GM13976 (cell line): Measurements from ENCODE around the gene HDAC7.

Source experiments
- DNase-seq: peaks from one replicate; pipeline ENCODE4 v3.0.0; 2012; ENCODE audit warnings: low spot score
- in situ Hi-C: fragments of 300-500 bp; cut with MboI; formaldehyde crosslinking; loops from one replicate; pipeline ENCODE4 v1.12.0; 2022; ENCODE audit warnings: low sequenced_read_pairs, mixed read lengths, inconsistent platforms; ENCODE audit not compliant: unreplicated experiment
- TF ChIP-seq, protein P1 (sequence below): IDR thresholded peaks from 2 replicates; pipeline ENCODE4 v1.5.1; 2012; ENCODE audit warnings: borderline replicate concordance, mild to moderate bottlenecking; ENCODE audit not compliant: insufficient read depth; ENCODE audit errors: extremely low read depth, missing control alignments, control extremely low read depth

Gene HDAC7

GRCh38 chr12:47777151-47777550 is 42.6 kb downstream of the HDAC7 start:
- DNase-seq = no peak
- in situ Hi-C loops = loop anchor here (10.0 kb wide), 1 partner anchor 62 kb away; no protein-coding TSS in a partner anchor
- TF ChIP-seq, protein P1, sequence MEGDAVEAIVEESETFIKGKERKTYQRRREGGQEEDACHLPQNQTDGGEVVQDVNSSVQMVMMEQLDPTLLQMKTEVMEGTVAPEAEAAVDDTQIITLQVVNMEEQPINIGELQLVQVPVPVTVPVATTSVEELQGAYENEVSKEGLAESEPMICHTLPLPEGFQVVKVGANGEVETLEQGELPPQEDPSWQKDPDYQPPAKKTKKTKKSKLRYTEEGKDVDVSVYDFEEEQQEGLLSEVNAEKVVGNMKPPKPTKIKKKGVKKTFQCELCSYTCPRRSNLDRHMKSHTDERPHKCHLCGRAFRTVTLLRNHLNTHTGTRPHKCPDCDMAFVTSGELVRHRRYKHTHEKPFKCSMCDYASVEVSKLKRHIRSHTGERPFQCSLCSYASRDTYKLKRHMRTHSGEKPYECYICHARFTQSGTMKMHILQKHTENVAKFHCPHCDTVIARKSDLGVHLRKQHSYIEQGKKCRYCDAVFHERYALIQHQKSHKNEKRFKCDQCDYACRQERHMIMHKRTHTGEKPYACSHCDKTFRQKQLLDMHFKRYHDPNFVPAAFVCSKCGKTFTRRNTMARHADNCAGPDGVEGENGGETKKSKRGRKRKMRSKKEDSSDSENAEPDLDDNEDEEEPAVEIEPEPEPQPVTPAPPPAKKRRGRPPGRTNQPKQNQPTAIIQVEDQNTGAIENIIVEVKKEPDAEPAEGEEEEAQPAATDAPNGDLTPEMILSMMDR = no peak

DNA sequence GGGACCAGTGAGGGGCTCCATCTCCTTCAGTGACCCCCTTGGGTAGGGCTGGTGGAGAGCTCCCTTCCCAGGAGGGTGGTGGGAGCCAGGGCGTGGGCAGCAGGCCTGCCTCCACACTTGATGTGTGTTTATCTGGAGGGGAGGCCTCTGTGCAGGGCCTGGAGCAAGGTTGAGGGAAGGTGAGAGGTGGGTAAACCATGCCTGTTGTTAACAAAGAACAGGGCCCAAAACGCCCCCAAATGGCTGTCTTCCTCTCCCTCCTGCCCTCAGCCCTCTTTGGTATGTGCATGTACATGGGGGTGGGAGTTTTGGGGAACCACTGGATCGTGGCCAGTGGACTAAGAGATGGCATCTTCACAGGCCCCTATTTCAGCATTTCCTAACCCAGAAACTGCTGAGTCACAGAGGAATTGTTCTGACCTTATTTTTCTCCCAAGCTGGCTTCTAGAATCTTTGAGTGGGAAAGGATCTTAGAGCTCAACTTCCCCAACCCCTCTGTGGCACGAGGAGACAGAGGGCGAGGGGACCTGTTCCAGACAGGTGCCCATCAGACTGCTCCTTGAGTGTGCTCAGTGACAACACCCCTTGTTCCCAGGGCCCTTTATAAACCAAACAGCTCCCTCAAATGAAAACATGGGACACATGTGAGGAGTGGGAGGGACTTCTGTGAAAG is 43.1 kb downstream of the HDAC7 start:
- no peak for DNase-seq
- TF ChIP-seq, protein P1 = no peak
- in situ Hi-C loops = loop anchor here (10.0 kb wide), 1 partner anchor 62 kb away; no protein-coding TSS in a partner anchor

- TF ChIP-seq, protein P1 = no peak
- no peak for DNase-seq
- in situ Hi-C loops = loop anchor here (10.0 kb wide), 1 partner anchor 61 kb away; no protein-coding TSS in a partner anchor
Measured at GRCh38 chr12:47775100-47775911, 44.4 kb downstream of the HDAC7 start.

DNA sequence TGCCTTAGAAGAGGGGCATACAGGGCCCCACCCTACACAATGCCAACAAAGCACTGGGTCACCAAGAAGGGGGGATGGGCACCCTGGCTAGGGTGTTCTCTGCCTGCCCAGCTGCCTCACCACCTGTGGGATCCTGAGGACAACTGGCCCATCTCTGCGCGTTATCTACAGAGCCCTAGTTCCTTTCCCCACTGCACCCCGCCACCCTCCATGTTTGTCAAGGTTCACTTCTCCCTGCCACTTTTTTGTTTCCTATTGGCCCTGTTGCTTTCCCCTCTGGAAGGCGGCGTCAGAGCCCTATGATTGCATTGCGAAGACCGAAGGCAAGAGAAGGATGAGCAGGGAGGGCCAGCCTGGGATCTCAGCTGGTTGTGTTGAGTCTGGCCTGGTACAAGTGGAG is 45.0 kb downstream of the HDAC7 start:
- in situ Hi-C loops = loop anchor here (10.0 kb wide), 1 partner anchor 60 kb away; no protein-coding TSS in a partner anchor

GRCh38 chr12:47773858-47774580 is 45.7 kb downstream of the HDAC7 start:
- in situ Hi-C loops = loop anchor here (10.0 kb wide), 1 partner anchor 59 kb away; no protein-coding TSS in a partner anchor
- DNase-seq = no peak
- TF ChIP-seq, protein P1 = no peak

More for the DNA sequence above, 45.0 kb downstream of the HDAC7 start:
- DNase-seq = no peak
- TF ChIP-seq, protein P1 = no peak
